Activated CD8-positive, alpha-beta T cell treated with anti-CD3 and anti-CD28 coated beads for 36 hours (primary cell): Measurements from ENCODE around the gene ZNF747. TPM values are rescaled to one million over a fixed set of nuclear protein-coding genes. Genes with fewer than 3 reads are reported as not detected.

Source experiments
- ATAC-seq: fragments of 200-7000 bp; cut with Tn5 transposase; one replicate; pipeline ENCODE4 v1.10.0; 2021; ENCODE audit warnings: mild to moderate bottlenecking, moderate library complexity
- CTCF ChIA-PET: fragments of 350-600 bp; sonication (Branson Sonifier 250); formaldehyde crosslinking; loops from one replicate; lab custom pipeline; 2021; ENCODE audit warnings: antibody characterized with exemption; lab: Charles Lee
- POLR2A ChIA-PET: fragments of 350-600 bp; sonication (Branson Sonifier 250); formaldehyde crosslinking; loops from one replicate; lab custom pipeline; 2021; ENCODE audit warnings: antibody characterized with exemption; lab: Charles Lee
- DNase-seq: peaks from one replicate; pipeline ENCODE4 v3.0.0-alpha.2; 2020
- H3K27ac Mint-ChIP-seq: one replicate; pipeline ENCODE4 v1.8.0; 2021; ENCODE audit warnings: mild to moderate bottlenecking, mixed read lengths
- H3K27me3 Mint-ChIP-seq: one replicate; pipeline ENCODE4 v1.8.0; 2021; ENCODE audit warnings: mixed read lengths
- H3K36me3 Mint-ChIP-seq: one replicate; pipeline ENCODE4 v1.8.0; 2021; ENCODE audit warnings: low read depth, mixed read lengths
- H3K4me1 Mint-ChIP-seq: one replicate; pipeline ENCODE4 v1.8.0; 2021; ENCODE audit warnings: low read depth, mixed read lengths
- H3K4me3 Mint-ChIP-seq: one replicate; pipeline ENCODE4 v1.8.0; 2021; ENCODE audit warnings: mild to moderate bottlenecking, moderate library complexity, mixed read lengths
- H3K9me3 Mint-ChIP-seq: one replicate; pipeline ENCODE4 v1.8.0; 2021; ENCODE audit warnings: mixed read lengths
- intact Hi-C: fragments of 100-400 bp; cut with micrococcal nuclease; formaldehyde crosslinking; loops from one replicate; pipeline ENCODE4 v1.10.0; 2022
- total RNA-seq, 2 experiments: library from RNA; stranded (reverse); gene quantifications; one replicate each; pipeline ENCODE4 v1.2.3, GENCODE V29; 2021
- TF ChIP-seq, protein P1 (sequence below): fragments of 200-600 bp; IDR thresholded peaks from one replicate; pipeline ENCODE4 v1.8.0; 2022; ENCODE audit warnings: antibody characterized with exemption, mild to moderate bottlenecking

The ZNF747 gene
- total RNA-seq, 2 experiments from 2014 or later = 6.7 to 7.9 TPM

DNA sequence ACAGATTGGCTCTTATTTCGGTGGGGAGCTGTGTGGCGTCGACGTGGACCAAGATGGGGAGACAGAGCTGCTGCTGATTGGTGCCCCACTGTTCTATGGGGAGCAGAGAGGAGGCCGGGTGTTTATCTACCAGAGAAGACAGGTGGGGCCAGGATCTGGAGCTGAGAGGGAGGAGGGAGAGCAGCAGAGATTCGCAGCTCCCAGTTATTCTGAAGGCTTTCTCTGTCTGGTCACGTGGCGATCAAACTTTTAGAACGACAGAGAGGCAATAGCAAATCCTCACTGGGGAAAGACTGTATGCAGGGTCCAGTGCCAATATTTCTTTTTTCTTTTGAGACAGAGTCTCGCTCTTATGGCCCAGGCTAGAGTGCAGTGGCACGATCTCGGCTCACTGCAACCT lies 39.9 kb downstream of the ZNF747 start:
- TF ChIP-seq, protein P1, sequence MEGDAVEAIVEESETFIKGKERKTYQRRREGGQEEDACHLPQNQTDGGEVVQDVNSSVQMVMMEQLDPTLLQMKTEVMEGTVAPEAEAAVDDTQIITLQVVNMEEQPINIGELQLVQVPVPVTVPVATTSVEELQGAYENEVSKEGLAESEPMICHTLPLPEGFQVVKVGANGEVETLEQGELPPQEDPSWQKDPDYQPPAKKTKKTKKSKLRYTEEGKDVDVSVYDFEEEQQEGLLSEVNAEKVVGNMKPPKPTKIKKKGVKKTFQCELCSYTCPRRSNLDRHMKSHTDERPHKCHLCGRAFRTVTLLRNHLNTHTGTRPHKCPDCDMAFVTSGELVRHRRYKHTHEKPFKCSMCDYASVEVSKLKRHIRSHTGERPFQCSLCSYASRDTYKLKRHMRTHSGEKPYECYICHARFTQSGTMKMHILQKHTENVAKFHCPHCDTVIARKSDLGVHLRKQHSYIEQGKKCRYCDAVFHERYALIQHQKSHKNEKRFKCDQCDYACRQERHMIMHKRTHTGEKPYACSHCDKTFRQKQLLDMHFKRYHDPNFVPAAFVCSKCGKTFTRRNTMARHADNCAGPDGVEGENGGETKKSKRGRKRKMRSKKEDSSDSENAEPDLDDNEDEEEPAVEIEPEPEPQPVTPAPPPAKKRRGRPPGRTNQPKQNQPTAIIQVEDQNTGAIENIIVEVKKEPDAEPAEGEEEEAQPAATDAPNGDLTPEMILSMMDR = no peak
- CTCF ChIA-PET = interaction anchor here (1.1 to 1.5 kb wide), 2 partner anchors 102 to 104 kb away, joined by 4 to 5 read pairs; no protein-coding TSS in a partner anchor
- H3K9me3 Mint-ChIP-seq = no peaks in the 10 kb centered on the region
- H3K27ac Mint-ChIP-seq = peak overlapping the region; percentile 34
- POLR2A ChIA-PET = interaction anchor here (1.0 to 2.7 kb wide), 11 partner anchors 9 to 49 kb away, joined by 3 to 17 read pairs (median 6); partner anchors contain the start of gene SEPHS2
- peaks cover 57% of the 10 kb centered on the region for H3K36me3 Mint-ChIP-seq
- intact Hi-C loops = no loop called here
- ATAC-seq = no peak
- no peak overlapping the region for H3K4me3 Mint-ChIP-seq
- DNase-seq = no peak
- peaks cover 27% of the 10 kb centered on the region for H3K4me1 Mint-ChIP-seq
- H3K27me3 Mint-ChIP-seq = no peaks in the 10 kb centered on the region

DNA sequence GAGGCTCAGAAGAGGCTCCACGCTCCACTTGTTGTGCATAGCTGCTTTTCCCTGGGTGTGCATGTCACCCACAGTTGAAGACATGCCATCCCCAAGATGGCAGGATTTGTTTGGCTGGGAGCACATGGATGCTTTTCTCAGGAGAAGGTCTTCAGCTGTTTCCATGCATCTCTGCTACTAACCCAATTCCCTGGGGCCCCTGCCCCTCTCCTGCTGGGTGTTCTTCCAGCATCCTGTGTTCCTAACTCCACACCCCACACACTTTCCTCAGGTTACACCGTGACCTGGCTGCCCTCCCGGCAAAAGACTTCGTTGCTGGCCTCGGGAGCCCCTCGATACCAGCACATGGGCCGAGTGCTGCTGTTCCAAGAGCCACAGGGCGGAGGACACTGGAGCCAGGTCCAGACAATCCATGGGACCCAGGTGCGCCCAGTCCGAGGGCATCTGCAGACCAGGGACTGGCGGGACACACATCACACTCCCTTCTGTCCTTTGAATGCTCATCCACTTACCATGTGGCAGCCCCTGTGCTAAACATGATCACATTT lies 40.6 kb downstream of the ZNF747 start:
- ChIA-PET CTCF (interaction anchor here (1.2 to 1.3 kb wide), 2 partner anchors 64 to 84 kb away, joined by 3 read pairs; partner anchors contain the start of gene DCTPP1), POLR2A (interaction anchor here (0.9 to 5.0 kb wide), 10 partner anchors 12 to 49 kb away, joined by 3 to 29 read pairs (median 4); partner anchors contain the start of genes ITGAL and SEPHS2)
- peak overlapping the region; percentile 34 for H3K27ac Mint-ChIP-seq
- H3K4me1 Mint-ChIP-seq = peaks cover 31% of the 10 kb centered on the region
- H3K4me3 Mint-ChIP-seq = no peak overlapping the region
- H3K27me3 Mint-ChIP-seq = no peaks in the 10 kb centered on the region
- DNase-seq (no peak), ATAC-seq (no peak)
- no peaks in the 10 kb centered on the region for H3K9me3 Mint-ChIP-seq
- TF ChIP-seq, protein P1 = no peak
- intact Hi-C loops = no loop called here
- H3K36me3 Mint-ChIP-seq = peaks cover 59% of the 10 kb centered on the region

DNA sequence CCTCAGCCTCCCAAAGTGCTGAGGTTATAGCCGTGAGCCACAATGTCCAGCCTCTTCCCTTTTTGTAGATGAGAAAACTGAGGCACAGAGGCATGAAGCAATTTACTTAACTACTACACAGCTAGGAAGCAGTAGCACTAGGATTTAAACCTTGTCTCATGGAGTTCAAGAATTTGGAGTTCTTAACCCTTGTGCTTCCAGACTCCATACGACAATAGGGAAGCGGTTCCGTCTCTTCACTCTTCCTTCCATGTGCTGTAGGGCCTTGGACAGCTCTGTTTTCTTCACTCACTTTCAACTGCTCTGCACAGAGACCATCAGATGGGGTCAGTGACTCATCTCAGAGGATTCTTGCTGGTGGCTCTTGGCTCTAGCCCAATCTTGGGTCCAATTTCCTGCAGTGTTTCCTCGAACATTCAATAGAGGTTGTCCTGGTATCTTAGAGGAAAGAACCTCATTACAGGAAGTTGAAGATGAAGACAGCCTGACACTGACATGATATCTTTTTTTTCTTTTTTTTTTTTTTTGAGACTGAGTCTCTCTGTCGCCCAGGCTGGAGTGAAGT lies 42.8 kb downstream of the ZNF747 start:
- DNase-seq (peak; percentile 24), ATAC-seq (peak; percentile 64)
- Mint-ChIP-seq H3K4me1 (peaks cover 39% of the 10 kb centered on the region), H3K27me3 (no peaks in the 10 kb centered on the region), H3K27ac (peak overlapping the region; percentile 76), H3K9me3 (no peaks in the 10 kb centered on the region), H3K36me3 (peaks cover 61% of the 10 kb centered on the region), H3K4me3 (no peak overlapping the region)
- TF ChIP-seq, protein P1 = no peak
- POLR2A ChIA-PET = interaction anchor here (0.6 to 5.0 kb wide), 8 partner anchors 10 to 231 kb away, joined by 3 to 29 read pairs (median 4); partner anchors contain the start of genes DCTPP1 and ZNF764
- intact Hi-C loops = no loop called here
- CTCF ChIA-PET = interaction anchor here (0.7 to 1.5 kb wide), 5 partner anchors 15 to 124 kb away, joined by 3 to 5 read pairs (median 4); partner anchors contain the start of gene ITGAL

DNA sequence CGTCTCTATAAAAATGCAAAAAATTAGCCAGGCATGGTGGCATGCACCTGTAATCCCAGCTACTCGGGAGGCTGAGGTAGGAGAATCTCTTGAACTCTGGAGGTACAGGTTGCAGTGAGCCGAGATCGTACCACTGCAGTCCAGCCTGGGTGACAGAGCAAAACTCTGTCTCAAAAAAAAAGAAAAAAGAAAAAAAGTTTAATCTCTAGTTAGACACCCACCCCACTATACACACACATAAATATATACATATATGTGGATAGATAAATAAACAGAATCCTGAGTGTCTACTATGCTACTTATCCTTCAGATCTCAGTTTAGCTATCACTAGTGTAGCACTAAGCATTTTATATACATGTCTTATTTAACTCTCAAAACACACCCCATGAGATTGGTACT lies 43.4 kb downstream of the ZNF747 start:
- Mint-ChIP-seq H3K27ac (peak overlapping the region; percentile 76), H3K27me3 (no peaks in the 10 kb centered on the region), H3K36me3 (peaks cover 63% of the 10 kb centered on the region), H3K4me1 (peaks cover 43% of the 10 kb centered on the region), H3K4me3 (no peak overlapping the region), H3K9me3 (no peaks in the 10 kb centered on the region)
- POLR2A ChIA-PET = interaction anchor here (0.7 to 5.0 kb wide), 7 partner anchors 9 to 232 kb away, joined by 3 to 29 read pairs (median 4); partner anchors contain the start of genes DCTPP1 and ZNF764
- TF ChIP-seq, protein P1 = no peak
- DNase-seq = no peak
- ATAC-seq = no peak
- intact Hi-C loops = no loop called here
- CTCF ChIA-PET = interaction anchor here (0.7 to 1.7 kb wide), 7 partner anchors 15 to 124 kb away, joined by 3 to 5 read pairs (median 4); partner anchors contain the start of gene ITGAL
